GM13977 (cell line): Measurements from ENCODE around the gene MLH3.

Experiments
- DNase-seq: peaks from one replicate; pipeline ENCODE4 v3.0.0; 2012; ENCODE audit warnings: low spot score
- in situ Hi-C: fragments of 300-500 bp; cut with MboI; formaldehyde crosslinking; loops from one replicate; pipeline ENCODE4 v1.12.0; 2022; ENCODE audit warnings: low sequenced_read_pairs, low pct_unique_long_range_greater_than_20kb, mixed read lengths, inconsistent platforms; ENCODE audit not compliant: unreplicated experiment
- TF ChIP-seq, protein P1 (sequence below): IDR thresholded peaks from 2 replicates; pipeline ENCODE4 v1.5.1; 2012; ENCODE audit warnings: mild to moderate bottlenecking, control low read depth; ENCODE audit not compliant: insufficient read depth; ENCODE audit errors: extremely low read depth, missing control alignments

Gene MLH3

GRCh38 chr14:75092698-75093097, 41.4 kb upstream of the MLH3 start:
- in situ Hi-C loops, result loop anchor here (25.0 kb wide), 1 partner anchor 230 kb away; no protein-coding TSS in a partner anchor
- no peak for DNase-seq

DNA sequence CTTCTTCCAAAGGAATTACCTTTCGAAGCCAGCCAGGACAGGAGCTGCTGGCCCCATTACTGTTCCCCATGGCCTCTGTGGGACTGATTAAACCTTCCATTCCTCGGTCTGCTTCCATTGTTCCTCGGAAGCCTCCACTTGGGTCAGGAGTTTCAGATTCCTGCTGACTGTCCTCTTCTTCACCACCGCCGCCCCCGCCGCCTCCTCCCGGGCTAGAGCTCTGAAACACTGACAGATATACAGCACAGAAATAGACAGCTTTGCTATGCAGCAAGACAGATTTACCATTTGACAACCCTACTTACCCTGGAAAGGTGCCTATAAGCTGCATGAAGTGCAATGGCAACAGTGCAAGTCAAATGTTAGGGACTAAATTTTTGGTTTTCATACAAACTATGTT, 40.0 kb upstream of the MLH3 start:
- in situ Hi-C loops, result loop anchor here (25.0 kb wide), 1 partner anchor 229 kb away; no protein-coding TSS in a partner anchor
- no peak for DNase-seq
- TF ChIP-seq, protein P1, sequence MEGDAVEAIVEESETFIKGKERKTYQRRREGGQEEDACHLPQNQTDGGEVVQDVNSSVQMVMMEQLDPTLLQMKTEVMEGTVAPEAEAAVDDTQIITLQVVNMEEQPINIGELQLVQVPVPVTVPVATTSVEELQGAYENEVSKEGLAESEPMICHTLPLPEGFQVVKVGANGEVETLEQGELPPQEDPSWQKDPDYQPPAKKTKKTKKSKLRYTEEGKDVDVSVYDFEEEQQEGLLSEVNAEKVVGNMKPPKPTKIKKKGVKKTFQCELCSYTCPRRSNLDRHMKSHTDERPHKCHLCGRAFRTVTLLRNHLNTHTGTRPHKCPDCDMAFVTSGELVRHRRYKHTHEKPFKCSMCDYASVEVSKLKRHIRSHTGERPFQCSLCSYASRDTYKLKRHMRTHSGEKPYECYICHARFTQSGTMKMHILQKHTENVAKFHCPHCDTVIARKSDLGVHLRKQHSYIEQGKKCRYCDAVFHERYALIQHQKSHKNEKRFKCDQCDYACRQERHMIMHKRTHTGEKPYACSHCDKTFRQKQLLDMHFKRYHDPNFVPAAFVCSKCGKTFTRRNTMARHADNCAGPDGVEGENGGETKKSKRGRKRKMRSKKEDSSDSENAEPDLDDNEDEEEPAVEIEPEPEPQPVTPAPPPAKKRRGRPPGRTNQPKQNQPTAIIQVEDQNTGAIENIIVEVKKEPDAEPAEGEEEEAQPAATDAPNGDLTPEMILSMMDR, result no peak

More at GRCh38 chr14:75092698-75093097, 41.4 kb upstream of the MLH3 start:
- TF ChIP-seq, protein P1, result no peak

- TF ChIP-seq, protein P1, result no peak
- in situ Hi-C loops, result loop anchor here (25.0 kb wide), 1 partner anchor 228 kb away; no protein-coding TSS in a partner anchor
- DNase-seq, result no peak
These were observed 39.1 kb upstream of the MLH3 start for GRCh38 chr14:75090353-75090752.

- in situ Hi-C loops, result loop anchor here (25.0 kb wide), 1 partner anchor 226 kb away; no protein-coding TSS in a partner anchor
- TF ChIP-seq, protein P1, result peak; percentile 68
- peak; percentile 34 for DNase-seq
These were observed 37.5 kb upstream of the MLH3 start for GRCh38 chr14:75088566-75089373.

- in situ Hi-C loops, result loop anchor here (25.0 kb wide), 1 partner anchor 226 kb away; no protein-coding TSS in a partner anchor
- TF ChIP-seq, protein P1, result no peak
- DNase-seq, result no peak
These were observed 36.9 kb upstream of the MLH3 start for GRCh38 chr14:75088153-75088552.

GRCh38 chr14:75084513-75084912, 33.2 kb upstream of the MLH3 start:
- no peak for DNase-seq
- in situ Hi-C loops, result loop anchor here (25.0 kb wide), 1 partner anchor 222 kb away; no protein-coding TSS in a partner anchor
- TF ChIP-seq, protein P1, result no peak
